ENCODE data around the gene ST8SIA1. TPM values are rescaled to one million over a fixed set of nuclear protein-coding genes. Genes with fewer than 3 reads are reported as not detected.

Gene ST8SIA1
- total RNA-seq, 1 donor from 2014 or later: 3.6 TPM

DNA sequence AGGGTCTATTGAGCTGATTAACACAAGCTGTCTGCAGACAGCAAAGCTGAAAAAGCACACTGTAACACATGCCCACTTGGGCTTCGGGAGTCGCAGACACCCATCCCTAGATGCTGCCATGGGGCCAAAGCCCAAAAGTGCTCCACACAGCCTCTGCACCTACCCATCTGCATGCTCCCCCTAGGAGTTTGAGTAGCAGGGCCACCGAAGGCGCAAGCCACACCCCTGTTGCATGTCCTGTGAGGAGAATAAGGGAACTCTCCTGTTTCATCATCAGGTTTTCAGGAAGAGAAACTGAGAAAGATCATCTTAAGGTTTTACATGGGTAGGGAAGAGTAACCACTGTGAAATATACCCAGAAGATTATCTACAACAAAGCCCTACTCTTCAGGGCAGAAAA lies 5.6 kb upstream of the ST8SIA1 start:
- Mint-ChIP-seq H3K4me1 (ENCODE audit: unreplicated experiment) (peaks cover 3% of the 10 kb centered on the region), H3K36me3 (ENCODE audit: unreplicated experiment) (no peaks in the 10 kb centered on the region), H3K4me3 (ENCODE audit: unreplicated experiment) (no peak overlapping the region), H3K27me3 (ENCODE audit: unreplicated experiment) (peaks cover 53% of the 10 kb centered on the region), H3K9me3 (ENCODE audit: unreplicated experiment) (peaks cover 19% of the 10 kb centered on the region), H3K27ac (ENCODE audit: unreplicated experiment) (no peak overlapping the region)
- DNase-seq (ENCODE audit: extremely low spot score, unreplicated experiment): no peak
- TF ChIP-seq, protein P1, sequence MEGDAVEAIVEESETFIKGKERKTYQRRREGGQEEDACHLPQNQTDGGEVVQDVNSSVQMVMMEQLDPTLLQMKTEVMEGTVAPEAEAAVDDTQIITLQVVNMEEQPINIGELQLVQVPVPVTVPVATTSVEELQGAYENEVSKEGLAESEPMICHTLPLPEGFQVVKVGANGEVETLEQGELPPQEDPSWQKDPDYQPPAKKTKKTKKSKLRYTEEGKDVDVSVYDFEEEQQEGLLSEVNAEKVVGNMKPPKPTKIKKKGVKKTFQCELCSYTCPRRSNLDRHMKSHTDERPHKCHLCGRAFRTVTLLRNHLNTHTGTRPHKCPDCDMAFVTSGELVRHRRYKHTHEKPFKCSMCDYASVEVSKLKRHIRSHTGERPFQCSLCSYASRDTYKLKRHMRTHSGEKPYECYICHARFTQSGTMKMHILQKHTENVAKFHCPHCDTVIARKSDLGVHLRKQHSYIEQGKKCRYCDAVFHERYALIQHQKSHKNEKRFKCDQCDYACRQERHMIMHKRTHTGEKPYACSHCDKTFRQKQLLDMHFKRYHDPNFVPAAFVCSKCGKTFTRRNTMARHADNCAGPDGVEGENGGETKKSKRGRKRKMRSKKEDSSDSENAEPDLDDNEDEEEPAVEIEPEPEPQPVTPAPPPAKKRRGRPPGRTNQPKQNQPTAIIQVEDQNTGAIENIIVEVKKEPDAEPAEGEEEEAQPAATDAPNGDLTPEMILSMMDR (IDR thresholded peaks at IDR 0.05): no peak

DNA sequence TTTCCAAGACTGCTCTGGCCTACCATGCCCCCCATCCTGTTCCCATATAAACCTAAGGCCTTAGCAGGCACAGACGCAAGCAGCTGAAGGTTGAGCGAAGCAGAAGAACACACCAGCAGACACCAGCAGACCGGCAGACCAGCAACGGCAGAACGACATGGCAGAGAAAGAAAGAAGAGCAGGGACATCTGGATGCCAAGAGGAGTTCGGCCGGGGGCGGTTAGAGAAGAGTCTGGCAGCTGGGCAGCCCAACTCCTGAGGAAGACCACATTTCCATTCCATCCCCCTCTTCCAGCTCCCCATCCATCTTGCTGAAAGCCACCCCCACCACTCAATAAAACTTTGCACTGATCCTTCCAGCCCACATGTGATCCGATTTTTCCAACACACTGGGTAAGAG lies 5.2 kb upstream of the ST8SIA1 start:
- H3K4me3 Mint-ChIP-seq (ENCODE audit: unreplicated experiment): no peak overlapping the region
- H3K27ac Mint-ChIP-seq (ENCODE audit: unreplicated experiment): no peak overlapping the region
- peaks cover 3% of the 10 kb centered on the region for H3K4me1 Mint-ChIP-seq (ENCODE audit: unreplicated experiment)
- H3K9me3 Mint-ChIP-seq (ENCODE audit: unreplicated experiment): peaks cover 19% of the 10 kb centered on the region
- H3K36me3 Mint-ChIP-seq (ENCODE audit: unreplicated experiment): no peaks in the 10 kb centered on the region
- no peak for DNase-seq (ENCODE audit: extremely low spot score, unreplicated experiment)
- TF ChIP-seq, protein P1 (IDR thresholded peaks at IDR 0.05): no peak
- peaks cover 56% of the 10 kb centered on the region for H3K27me3 Mint-ChIP-seq (ENCODE audit: unreplicated experiment)

DNA sequence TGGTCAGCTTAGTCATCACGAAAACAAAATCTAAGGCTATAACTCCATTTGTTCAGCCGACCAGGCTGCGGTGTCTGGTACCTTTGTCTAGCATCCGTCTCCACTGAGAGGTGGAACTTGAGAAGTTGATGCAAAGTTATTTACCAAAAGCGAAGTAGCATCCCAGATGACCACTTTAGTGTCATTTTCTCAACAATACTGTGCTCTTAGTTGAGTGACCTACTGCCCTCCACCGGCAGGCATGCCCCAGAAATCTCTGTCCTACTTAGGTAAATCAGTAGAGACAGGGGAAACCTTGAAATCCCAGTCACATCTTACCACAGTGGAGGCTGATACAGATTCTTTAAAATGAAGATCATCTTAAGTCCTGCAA lies 1.3 kb upstream of the ST8SIA1 start:
- Mint-ChIP-seq H3K27ac (ENCODE audit: unreplicated experiment) (no peak overlapping the region), H3K27me3 (ENCODE audit: unreplicated experiment) (peaks cover 62% of the 10 kb centered on the region), H3K4me1 (ENCODE audit: unreplicated experiment) (peaks cover 26% of the 10 kb centered on the region), H3K4me3 (ENCODE audit: unreplicated experiment) (peak overlapping the region; percentile 92), H3K36me3 (ENCODE audit: unreplicated experiment) (no peaks in the 10 kb centered on the region), H3K9me3 (ENCODE audit: unreplicated experiment) (no peaks in the 10 kb centered on the region)
- TF ChIP-seq, protein P1 (IDR thresholded peaks at IDR 0.05): peak; percentile 43
- no peak for DNase-seq (ENCODE audit: extremely low spot score, unreplicated experiment)

- DNase-seq (ENCODE audit: extremely low spot score, unreplicated experiment): no peak
- Mint-ChIP-seq H3K36me3 (ENCODE audit: unreplicated experiment) (no peaks in the 10 kb centered on the region), H3K27ac (ENCODE audit: unreplicated experiment) (no peak overlapping the region), H3K4me1 (ENCODE audit: unreplicated experiment) (peaks cover 26% of the 10 kb centered on the region), H3K4me3 (ENCODE audit: unreplicated experiment) (peak overlapping the region; percentile 92), H3K27me3 (ENCODE audit: unreplicated experiment) (peaks cover 52% of the 10 kb centered on the region), H3K9me3 (ENCODE audit: unreplicated experiment) (no peaks in the 10 kb centered on the region)
- TF ChIP-seq, protein P1 (IDR thresholded peaks at IDR 0.05): no peak
These were observed 646 bp downstream of the ST8SIA1 start for GRCh38 chr12:22333713-22334409.

- H3K4me1 Mint-ChIP-seq (ENCODE audit: unreplicated experiment): peaks cover 26% of the 10 kb centered on the region
- DNase-seq (ENCODE audit: extremely low spot score, unreplicated experiment): no peak
- H3K27me3 Mint-ChIP-seq (ENCODE audit: unreplicated experiment): peaks cover 47% of the 10 kb centered on the region
- H3K4me3 Mint-ChIP-seq (ENCODE audit: unreplicated experiment): peak overlapping the region; percentile 92
- TF ChIP-seq, protein P1 (IDR thresholded peaks at IDR 0.05): no peak
- H3K36me3 Mint-ChIP-seq (ENCODE audit: unreplicated experiment): no peaks in the 10 kb centered on the region
- no peaks in the 10 kb centered on the region for H3K9me3 Mint-ChIP-seq (ENCODE audit: unreplicated experiment)
- no peak overlapping the region for H3K27ac Mint-ChIP-seq (ENCODE audit: unreplicated experiment)
These were observed 1.3 kb downstream of the ST8SIA1 start for GRCh38 chr12:22333186-22333712.

Measured in osteocyte (in vitro differentiated cells).